GM13976 (cell line): ENCODE results near the gene BFSP1.

Source experiments
- DNase-seq: peaks from one replicate; pipeline ENCODE4 v3.0.0; 2012; ENCODE audit warnings: low spot score
- CTCF ChIP-seq: IDR thresholded peaks from 2 replicates; pipeline ENCODE4 v1.5.1; 2012; ENCODE audit warnings: borderline replicate concordance, mild to moderate bottlenecking; ENCODE audit not compliant: insufficient read depth; ENCODE audit errors: extremely low read depth, missing control alignments, control extremely low read depth
- in situ Hi-C: fragments of 300-500 bp; cut with MboI; formaldehyde crosslinking; loops from one replicate; pipeline ENCODE4 v1.12.0; 2022; ENCODE audit warnings: low sequenced_read_pairs, mixed read lengths, inconsistent platforms; ENCODE audit not compliant: unreplicated experiment

Gene BFSP1

GRCh38 chr20:17466641-17467040 is 64.5 kb downstream of the BFSP1 start:
- no peak for TF ChIP-seq CTCF
- DNase-seq = no peak
- in situ Hi-C loops = no loop called here

- in situ Hi-C loops = no loop called here
- TF ChIP-seq CTCF = no peak
- DNase-seq = no peak
Measured at GRCh38 chr20:17465236-17465635, 65.9 kb downstream of the BFSP1 start.

GRCh38 chr20:17463711-17464110 is 67.5 kb downstream of the BFSP1 start:
- in situ Hi-C loops = no loop called here

GRCh38 chr20:17461941-17462340 is 69.2 kb downstream of the BFSP1 start:
- in situ Hi-C loops = no loop called here
- TF ChIP-seq CTCF = no peak
- DNase-seq = no peak

More at GRCh38 chr20:17463711-17464110, 67.5 kb downstream of the BFSP1 start:
- TF ChIP-seq CTCF = no peak
- no peak for DNase-seq

DNA sequence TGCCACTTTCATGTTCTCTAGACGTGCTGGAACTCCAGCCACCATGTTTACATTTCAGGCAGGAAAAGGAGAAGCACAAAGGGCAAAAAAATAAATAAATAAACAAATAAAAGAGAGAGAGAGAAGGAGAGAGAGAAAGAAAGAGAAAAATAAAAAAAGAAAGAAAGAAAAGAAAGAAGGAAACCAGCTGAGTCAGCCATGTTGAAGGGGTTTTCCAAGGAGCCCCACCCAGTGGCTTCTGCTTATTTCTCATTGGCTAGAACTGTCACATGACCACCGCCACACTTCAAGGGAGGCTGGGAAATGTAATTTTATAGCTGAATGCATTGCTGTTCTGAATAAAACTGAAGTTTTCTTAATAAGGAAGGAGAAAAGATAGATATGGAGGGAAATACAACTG is 71.1 kb downstream of the BFSP1 start:
- no peak for TF ChIP-seq CTCF
- no peak for DNase-seq
- in situ Hi-C loops = no loop called here

- in situ Hi-C loops = no loop called here
- no peak for TF ChIP-seq CTCF
- no peak for DNase-seq
Measured at GRCh38 chr20:17457588-17458190, 73.5 kb downstream of the BFSP1 start.
